IMR-90 (cell line): ENCODE results near the gene HDAC7. TPM values are rescaled to one million over a fixed set of nuclear protein-coding genes. Genes with fewer than 3 reads are reported as not detected.

Source experiments
- ATAC-seq: fragments of 200-7000 bp; cut with Tn5 transposase; 2 replicates; pipeline ENCODE4 v1.9.1; 2020; ENCODE audit warnings: low read depth, mild to moderate bottlenecking, moderate library complexity
- BruUV-seq: library from RNA; stranded (reverse); fragments of 400-500 nt; replicated peaks from 2 replicates; lab custom pipeline; 2021; lab: Mats Ljungman, UMichigan
- CTCF ChIA-PET: fragments of 300-600 bp; formaldehyde crosslinking; extraction: SDS; loops from one replicate; lab custom pipeline; 2021; ENCODE audit warnings: antibody characterized with exemption; lab: Yijun Ruan, JAX
- POLR2A ChIA-PET: fragments of 300-600 bp; sonication (Branson Sonifier 250); formaldehyde crosslinking; loops from one replicate; lab custom pipeline; 2022; ENCODE audit warnings: antibody characterized with exemption; ENCODE audit not compliant: unreplicated experiment; lab: Charles Lee
- DNase-seq: peaks from one replicate; pipeline ENCODE4 v3.0.0; 2013
- H2AFZ ChIP-seq: replicated peaks from 2 replicates; pipeline ENCODE3; 2013; ENCODE audit warnings: low read length, mild to moderate bottlenecking; ENCODE audit not compliant: poor library complexity
- H2AK5ac ChIP-seq: 2 replicates; pipeline ENCODE4 v1.6.1; 2013; ENCODE audit warnings: low read depth, low read length, inconsistent platforms
- H2AK9ac ChIP-seq: replicated peaks from 2 replicates; pipeline ENCODE3; 2013; ENCODE audit warnings: mild to moderate bottlenecking, low read depth, low read length, moderate library complexity; ENCODE audit not compliant: poor library complexity
- H2BK120ac ChIP-seq: 2 replicates; pipeline ENCODE4 v1.6.1; 2013; ENCODE audit warnings: low read depth, low read length, inconsistent platforms
- H2BK15ac ChIP-seq: 3 replicates; pipeline ENCODE4 v1.6.1; 2013; ENCODE audit warnings: low read depth, low read length, inconsistent platforms
- H2BK20ac ChIP-seq: 2 replicates; pipeline ENCODE4 v1.6.1; 2013; ENCODE audit warnings: low read depth, mild to moderate bottlenecking, inconsistent platforms, low read length, moderate library complexity
- H2BK5ac ChIP-seq: 2 replicates; pipeline ENCODE4 v1.6.1; 2013; ENCODE audit warnings: mild to moderate bottlenecking, low read depth, low read length, inconsistent platforms; ENCODE audit not compliant: poor library complexity, severe bottlenecking
- H3K14ac ChIP-seq: replicated peaks from 2 replicates; pipeline ENCODE4 v1.6.1; 2013; ENCODE audit warnings: low read depth, low read length, inconsistent platforms
- H3K18ac ChIP-seq: 2 replicates; pipeline ENCODE4 v1.6.1; 2013; ENCODE audit warnings: low read depth, low read length, control low read depth
- H3K23ac ChIP-seq: 2 replicates; pipeline ENCODE4 v1.6.1; 2013; ENCODE audit warnings: low read depth, low read length, inconsistent platforms
- H3K27ac ChIP-seq: 2 replicates; pipeline ENCODE4 v1.5.1; 2013; ENCODE audit warnings: mild to moderate bottlenecking, control low read depth, low read length; ENCODE audit not compliant: insufficient read depth
- H3K27me3 ChIP-seq: 2 replicates; pipeline ENCODE4 v1.6.1; 2013; ENCODE audit warnings: low read length; ENCODE audit not compliant: control insufficient read depth, insufficient read depth
- H3K36me3 ChIP-seq: 2 replicates; pipeline ENCODE4 v1.6.1; 2013; ENCODE audit warnings: low read length, mixed read lengths; ENCODE audit not compliant: control insufficient read depth, insufficient read depth
- H3K4ac ChIP-seq: 2 replicates; pipeline ENCODE4 v1.6.1; 2013; ENCODE audit warnings: low read depth, low read length, inconsistent platforms
- H3K4me1 ChIP-seq: 2 replicates; pipeline ENCODE4 v1.6.1; 2013; ENCODE audit warnings: low read length, mixed read lengths; ENCODE audit not compliant: control insufficient read depth, insufficient read depth
- H3K4me2 ChIP-seq: 2 replicates; pipeline ENCODE4 v1.6.1; 2013; ENCODE audit warnings: low read depth, mild to moderate bottlenecking, control low read depth, low read length, moderate library complexity
- H3K4me3 ChIP-seq: 2 replicates; pipeline ENCODE4 v1.5.1; 2013; ENCODE audit warnings: low read depth, mild to moderate bottlenecking, control low read depth, low read length, moderate library complexity; ENCODE audit not compliant: insufficient read depth
- H3K56ac ChIP-seq: 2 replicates; pipeline ENCODE4 v1.6.1; 2013; ENCODE audit warnings: low read length, inconsistent platforms; ENCODE audit not compliant: insufficient read depth; ENCODE audit errors: extremely low read depth
- H3K79me1 ChIP-seq, 2 experiments: 2 replicates each; pipeline ENCODE4 v1.6.1; 2013; ENCODE audit warnings: low read length in 2 of 2, inconsistent platforms in 1 of 2, low read depth in 1 of 2
- H3K9ac ChIP-seq: 2 replicates; pipeline ENCODE4 v1.6.1; 2013; ENCODE audit warnings: low read depth, low read length, control low read depth
- H3K9me1 ChIP-seq: 2 replicates; pipeline ENCODE4 v1.6.1; 2013; ENCODE audit warnings: low read length, inconsistent platforms; ENCODE audit not compliant: insufficient read depth
- H3K9me3 ChIP-seq: 2 replicates; pipeline ENCODE4 v1.6.1; 2013; ENCODE audit warnings: low read length; ENCODE audit not compliant: control insufficient read depth, insufficient read depth
- H4K20me1 ChIP-seq: 2 replicates; pipeline ENCODE4 v1.6.1; 2013; ENCODE audit warnings: low read length, inconsistent platforms; ENCODE audit not compliant: insufficient read depth
- H4K5ac ChIP-seq: 2 replicates; pipeline ENCODE4 v1.6.1; 2013; ENCODE audit warnings: mild to moderate bottlenecking, low read depth, low read length, control low read depth
- H4K8ac ChIP-seq, 2 experiments: 2 replicates each; pipeline ENCODE4 v1.6.1; 2013; ENCODE audit warnings: low read depth in 2 of 2, low read length in 2 of 2, control low read depth in 1 of 2, inconsistent platforms in 1 of 2
- H4K91ac ChIP-seq: 2 replicates; pipeline ENCODE4 v1.6.1; 2013; ENCODE audit warnings: low read depth, low read length, inconsistent platforms; ENCODE audit not compliant: insufficient read depth
- BHLHE40 ChIP-seq: fragments of 150-350 bp; IDR thresholded peaks from 2 replicates; pipeline ENCODE4 v1.6.1; 2016; ENCODE audit warnings: mild to moderate bottlenecking, low read depth, low read length
- CEBPB ChIP-seq: IDR thresholded peaks from 2 replicates; pipeline ENCODE4 v1.6.1; 2012; ENCODE audit warnings: low read depth, low read length, improper control_type of control experiment
- CHD1 ChIP-seq: IDR thresholded peaks from 2 replicates; pipeline ENCODE4 v1.6.1; 2012; ENCODE audit warnings: low read depth, low read length, improper control_type of control experiment
- RAD21 ChIP-seq: IDR thresholded peaks from 2 replicates; pipeline ENCODE4 v1.6.1; 2012; ENCODE audit warnings: low read length, improper control_type of control experiment
- RCOR1 ChIP-seq: IDR thresholded peaks from 2 replicates; pipeline ENCODE4 v1.6.1; 2012; ENCODE audit warnings: mild to moderate bottlenecking, low read length, improper control_type of control experiment; ENCODE audit not compliant: insufficient replicate concordance
- RFX5 ChIP-seq: IDR thresholded peaks from 2 replicates; pipeline ENCODE4 v1.8.0; 2012; ENCODE audit warnings: low read depth, mild to moderate bottlenecking, low read length, moderate library complexity
- SMC3 ChIP-seq: fragments of 150-350 bp; IDR thresholded peaks from 2 replicates; pipeline ENCODE4 v1.6.1; 2016; ENCODE audit warnings: low read depth, mild to moderate bottlenecking, antibody characterized with exemption, low read length, moderate library complexity
- WGBS, 2 experiments: methylation state at CpG; one replicate each; pipeline versions ENCODE4 v1.1.5 to v1.1.7; 2013; ENCODE audit warnings: missing lambda C conversion rate in 2 of 2; ENCODE audit not compliant: insufficient read length in 1 of 2; ENCODE audit errors: extremely low coverage in 2 of 2; 5-methylcytosine and 5-hydroxymethylcytosine counted together
- dilution Hi-C: fragments of 300-500 bp; cut with HindIII; formaldehyde crosslinking; loops from one replicate; pipeline ENCODE4 v1.14.3; 2018; ENCODE audit warnings: low sequenced_read_pairs; ENCODE audit not compliant: unreplicated experiment
- in situ Hi-C: fragments of 300-500 bp; cut with MboI; formaldehyde crosslinking; loops from 3 replicates; pipeline ENCODE4 v1.14.3; 2019; ENCODE audit warnings: low sequenced_read_pairs, inconsistent platforms, mixed read lengths
- intact Hi-C: fragments of 100-400 bp; cut with micrococcal nuclease; formaldehyde crosslinking; loops from 2 replicates; pipeline ENCODE4 v1.10.0; 2022
- polyA plus RNA-seq, 3 experiments: library from polyadenylated mRNA; depleted of rRNA; stranded (reverse); fragments of >200 nt; gene quantifications; 2 replicates each; pipeline ENCODE4 v1.2.3, GENCODE V29; 2012; ENCODE audit warnings: low replicate concordance in 1 of 3
- total RNA-seq: library from RNA; depleted of rRNA; stranded (reverse); fragments of >200 nt; gene quantifications from 2 replicates; pipeline ENCODE4 v1.2.3, GENCODE V29; 2012
- TF ChIP-seq, protein P1 (sequence below): conservative IDR thresholded peaks from 2 replicates; pipeline ENCODE4 v1.5.1; 2012; ENCODE audit warnings: mild to moderate bottlenecking, low read depth, low read length, improper control_type of control experiment

HDAC7 gene
- total and polyA plus RNA-seq, 2 of the 4 experiments (the other 2 are of a cell fraction): 10.4 to 64.7 TPM

DNA sequence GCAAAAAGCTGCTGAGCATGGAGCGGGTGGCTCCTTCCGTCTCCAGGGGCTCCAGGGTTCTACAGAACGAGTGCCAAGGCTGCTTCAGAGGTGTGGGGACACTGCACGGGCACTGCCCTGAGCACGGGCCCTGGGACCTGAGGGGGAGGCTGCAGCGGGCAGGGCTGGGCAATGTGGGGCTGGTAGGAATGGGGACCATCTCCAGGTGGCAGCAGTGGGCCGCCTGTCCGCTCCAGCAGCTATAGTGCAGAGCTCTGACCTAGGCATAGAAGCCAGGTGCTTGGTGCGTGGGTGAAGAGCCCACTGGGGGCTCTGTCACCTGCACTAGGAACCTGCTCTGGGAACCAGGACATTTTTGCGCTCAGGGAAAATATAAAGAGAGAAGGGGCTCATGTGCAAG is 22.3 kb downstream of the HDAC7 start:
- Histone ChIP-seq H2AK9ac (no peak overlapping the region), H2BK5ac (no peak overlapping the region), H3K14ac (no peak overlapping the region), H2BK120ac (no peak overlapping the region), H4K20me1 (peaks cover 54% of the 10 kb centered on the region), H3K9me1 (peaks cover 9% of the 10 kb centered on the region; the same call in 1 of the 2 replicates), H4K8ac (no peak overlapping the region), H3K36me3 (peaks cover 55% of the 10 kb centered on the region), H3K9me3 (no peaks in the 10 kb centered on the region), H3K4me2 (no peak overlapping the region), H3K4ac (no peak overlapping the region), H3K27me3 (no peaks in the 10 kb centered on the region), H2BK20ac (no peak overlapping the region), H2AK5ac (no peak overlapping the region), H4K91ac (no peak overlapping the region), H3K56ac (no peak overlapping the region), H3K23ac (no peak overlapping the region), H3K27ac (no peak overlapping the region), H3K4me1 (peaks cover 14% of the 10 kb centered on the region; the same call in 1 of the 2 replicates), H3K79me1 (peaks cover 19 to 54% of the 10 kb centered on the region in 2 experiments), H4K5ac (no peak overlapping the region), H3K18ac (no peak overlapping the region), H2AFZ (no peak overlapping the region), H3K4me3 (no peak overlapping the region), H2BK15ac (no peak overlapping the region), H3K9ac (no peak overlapping the region)
- dilution Hi-C loops (no loop called here), in situ Hi-C loops (no loop called here), intact Hi-C loops (loop anchor here (1.0 kb wide), 1 partner anchor 40 kb away; no protein-coding TSS in a partner anchor)
- DNase-seq (no peak), ATAC-seq (peak; percentile 48; the same call in 1 of the 2 replicates)
- POLR2A ChIA-PET: no interaction called here
- TF ChIP-seq BHLHE40: no peak
- TF ChIP-seq, protein P1, sequence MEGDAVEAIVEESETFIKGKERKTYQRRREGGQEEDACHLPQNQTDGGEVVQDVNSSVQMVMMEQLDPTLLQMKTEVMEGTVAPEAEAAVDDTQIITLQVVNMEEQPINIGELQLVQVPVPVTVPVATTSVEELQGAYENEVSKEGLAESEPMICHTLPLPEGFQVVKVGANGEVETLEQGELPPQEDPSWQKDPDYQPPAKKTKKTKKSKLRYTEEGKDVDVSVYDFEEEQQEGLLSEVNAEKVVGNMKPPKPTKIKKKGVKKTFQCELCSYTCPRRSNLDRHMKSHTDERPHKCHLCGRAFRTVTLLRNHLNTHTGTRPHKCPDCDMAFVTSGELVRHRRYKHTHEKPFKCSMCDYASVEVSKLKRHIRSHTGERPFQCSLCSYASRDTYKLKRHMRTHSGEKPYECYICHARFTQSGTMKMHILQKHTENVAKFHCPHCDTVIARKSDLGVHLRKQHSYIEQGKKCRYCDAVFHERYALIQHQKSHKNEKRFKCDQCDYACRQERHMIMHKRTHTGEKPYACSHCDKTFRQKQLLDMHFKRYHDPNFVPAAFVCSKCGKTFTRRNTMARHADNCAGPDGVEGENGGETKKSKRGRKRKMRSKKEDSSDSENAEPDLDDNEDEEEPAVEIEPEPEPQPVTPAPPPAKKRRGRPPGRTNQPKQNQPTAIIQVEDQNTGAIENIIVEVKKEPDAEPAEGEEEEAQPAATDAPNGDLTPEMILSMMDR: peak; percentile 34
- peak; percentile 50 for TF ChIP-seq SMC3
- no peak for TF ChIP-seq CEBPB
- no peak for TF ChIP-seq CHD1
- peak; percentile 55 for TF ChIP-seq RAD21
- TF ChIP-seq RCOR1: no peak
- TF ChIP-seq RFX5: no peak
- CTCF ChIA-PET: interaction anchor here (1.0 kb wide), 1 partner anchor 40 kb away, joined by 3 read pairs; no protein-coding TSS in a partner anchor
- BruUV-seq: no TSS peak
- 84% methylated on average over 6 of the region's 10 CpGs; no CpG with 5 or more reads in 1 of the 2 experiments for WGBS, 2 experiments
